Trophoblast cell (in vitro differentiated cells and primary cell): Measurements from ENCODE around the gene SH2D4B.
A peak's percentile ranks its signal among the peaks of the same experiment; 100 is the strongest.

Source experiments
- DNase-seq, 2 donors: peaks; one replicate each; pipeline ENCODE4 v3.0.0-alpha.2; 2016
- H2AFZ ChIP-seq: 2 replicates; pipeline ENCODE4 v1.6.1; 2013; ENCODE audit warnings: low read length, moderate library complexity, mild to moderate bottlenecking; ENCODE audit not compliant: insufficient read depth, poor library complexity
- H2AK5ac ChIP-seq: 2 replicates; pipeline ENCODE4 v1.6.1; 2013; ENCODE audit warnings: mild to moderate bottlenecking, low read length
- H2BK120ac ChIP-seq: 2 replicates; pipeline ENCODE4 v1.6.1; 2013; ENCODE audit warnings: low read length, mild to moderate bottlenecking, moderate library complexity; ENCODE audit not compliant: insufficient read depth, poor library complexity
- H2BK12ac ChIP-seq: 2 replicates; pipeline ENCODE4 v1.6.1; 2013; ENCODE audit warnings: mild to moderate bottlenecking, low read length, moderate library complexity
- H2BK5ac ChIP-seq: 2 replicates; pipeline ENCODE4 v1.6.1; 2013; ENCODE audit warnings: low read length, low read depth, moderate library complexity, mild to moderate bottlenecking; ENCODE audit not compliant: poor library complexity
- H3K14ac ChIP-seq: 2 replicates; pipeline ENCODE4 v1.6.1; 2013; ENCODE audit warnings: mild to moderate bottlenecking, low read length
- H3K18ac ChIP-seq: 2 replicates; pipeline ENCODE4 v1.6.1; 2013; ENCODE audit warnings: mild to moderate bottlenecking, low read length
- H3K23ac ChIP-seq: 2 replicates; pipeline ENCODE4 v1.6.1; 2013; ENCODE audit warnings: low read length
- H3K27ac ChIP-seq: 2 replicates; pipeline ENCODE4 v1.5.1; 2013; ENCODE audit warnings: low read depth, mild to moderate bottlenecking, inconsistent platforms, low read length, moderate library complexity
- H3K27me3 ChIP-seq: 2 replicates; pipeline ENCODE4 v1.6.1; 2013; ENCODE audit warnings: inconsistent platforms, mild to moderate bottlenecking, low read length, moderate library complexity; ENCODE audit not compliant: insufficient read depth
- H3K36me3 ChIP-seq, 2 experiments: 1 replicate in 1 of 2; 2 replicates in 1 of 2; pipeline ENCODE4 v1.6.1; 2013; ENCODE audit warnings: low read length in 2 of 2, mild to moderate bottlenecking in 2 of 2, moderate library complexity in 1 of 2; ENCODE audit not compliant: insufficient read depth in 2 of 2, control insufficient read depth in 1 of 2
- H3K4ac ChIP-seq: 2 replicates; pipeline ENCODE4 v1.6.1; 2013; ENCODE audit warnings: low read depth, mild to moderate bottlenecking, low read length, moderate library complexity
- H3K4me1 ChIP-seq, 2 experiments: 1 replicate in 1 of 2; 2 replicates in 1 of 2; pipeline ENCODE4 v1.6.1; 2013; ENCODE audit warnings: low read length in 2 of 2, mild to moderate bottlenecking in 2 of 2, moderate library complexity in 1 of 2; ENCODE audit not compliant: insufficient read depth in 2 of 2, control insufficient read depth in 1 of 2
- H3K4me2 ChIP-seq: 2 replicates; pipeline ENCODE4 v1.6.1; 2013; ENCODE audit warnings: inconsistent platforms, mild to moderate bottlenecking, low read length, moderate library complexity
- H3K4me3 ChIP-seq: 2 replicates; pipeline ENCODE4 v1.5.1; 2013; ENCODE audit warnings: mild to moderate bottlenecking, low read depth, low read length, inconsistent platforms
- H3K79me1 ChIP-seq: one replicate; pipeline ENCODE4 v1.6.1; 2013; ENCODE audit warnings: low read length
- H3K79me2 ChIP-seq: 2 replicates; pipeline ENCODE4 v1.6.1; 2013; ENCODE audit warnings: low read length, mild to moderate bottlenecking; ENCODE audit not compliant: control insufficient read depth, insufficient read depth, poor library complexity
- H3K9ac ChIP-seq: 2 replicates; pipeline ENCODE4 v1.6.1; 2013; ENCODE audit warnings: mild to moderate bottlenecking, low read length
- H3K9me3 ChIP-seq: 2 replicates; pipeline ENCODE4 v1.6.1; 2013; ENCODE audit warnings: low read depth, mild to moderate bottlenecking, control low read depth, inconsistent platforms, low read length; ENCODE audit not compliant: insufficient read depth
- H4K12ac ChIP-seq: 2 replicates; pipeline ENCODE4 v1.6.1; 2013; ENCODE audit warnings: low read depth, mild to moderate bottlenecking, low read length, moderate library complexity
- H4K8ac ChIP-seq: 2 replicates; pipeline ENCODE4 v1.6.1; 2013; ENCODE audit warnings: low read depth, mild to moderate bottlenecking, low read length, moderate library complexity
- H4K91ac ChIP-seq: one replicate; pipeline ENCODE4 v1.6.1; 2013; ENCODE audit warnings: low read depth, mild to moderate bottlenecking, low read length, moderate library complexity
- WGBS: extraction: QIAGEN DNeasy Blood & Tissue Kit; methylation state at CpG from one replicate; pipeline ENCODE4 v1.1.7; 2013; ENCODE audit warnings: missing lambda C conversion rate; ENCODE audit not compliant: insufficient read length, insufficient coverage; ENCODE audit errors: extremely low coverage; 5-methylcytosine and 5-hydroxymethylcytosine counted together

SH2D4B gene

DNA sequence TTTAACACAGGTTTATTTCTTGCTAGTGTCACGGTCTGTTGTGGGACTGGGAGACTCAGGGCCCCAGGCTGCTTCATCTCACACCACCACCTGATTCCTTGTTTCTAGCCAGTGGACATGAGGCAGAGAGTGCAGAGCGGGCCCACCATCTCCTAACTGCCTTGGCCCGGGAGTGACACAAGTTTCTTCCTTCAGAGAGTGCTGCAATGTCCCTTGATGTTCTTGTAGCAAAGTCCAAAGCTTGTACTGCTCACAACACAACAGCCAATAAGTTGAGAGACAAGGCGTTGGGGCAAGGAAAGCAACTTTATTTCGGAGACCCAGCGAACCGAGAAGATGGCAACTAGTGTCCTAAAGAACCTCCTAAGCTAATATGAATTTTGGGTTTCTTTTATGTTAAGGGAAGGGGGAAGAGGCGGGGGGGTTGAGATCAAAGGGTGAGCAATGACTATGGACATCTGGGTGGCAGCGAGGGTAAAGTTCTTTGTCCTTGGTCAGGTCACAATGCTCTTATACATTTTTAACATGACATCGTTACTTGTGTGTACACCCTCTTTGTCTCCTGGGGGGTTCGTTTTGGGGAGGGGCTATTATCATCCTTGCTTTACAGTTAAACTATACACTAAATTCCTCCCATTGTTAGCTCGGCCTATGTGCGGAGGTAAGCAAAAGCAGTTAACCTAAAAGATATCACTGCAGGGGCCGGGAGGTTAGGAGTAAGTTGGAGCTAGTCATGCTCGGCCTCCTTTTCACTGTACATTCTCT is 31.6 kb downstream of the SH2D4B start:
- H3K9ac ChIP-seq = no peak overlapping the region
- WGBS = no CpG with 5 or more reads among the region's 15 CpGs
- no peak overlapping the region for H2AK5ac ChIP-seq
- H2BK5ac ChIP-seq = no peak overlapping the region
- no peak for DNase-seq
- no peak overlapping the region for H2AFZ ChIP-seq
- no peak overlapping the region for H3K4me2 ChIP-seq
- H3K27me3 ChIP-seq = no peaks in the 10 kb centered on the region
- H4K8ac ChIP-seq = no peak overlapping the region
- H3K14ac ChIP-seq = no peak overlapping the region
- H4K91ac ChIP-seq = no peak overlapping the region
- no peak overlapping the region for H3K4me3 ChIP-seq
- no peak overlapping the region for H2BK12ac ChIP-seq
- H4K12ac ChIP-seq = no peak overlapping the region
- H3K36me3 ChIP-seq = peaks cover 0 to 3% of the 10 kb centered on the region in 2 experiments
- no peaks in the 10 kb centered on the region for H3K4me1 ChIP-seq
- no peaks in the 10 kb centered on the region for H3K79me2 ChIP-seq
- no peak overlapping the region for H3K18ac ChIP-seq
- peaks cover 1% of the 10 kb centered on the region for H3K9me3 ChIP-seq
- H3K27ac ChIP-seq = no peak overlapping the region
- H3K79me1 ChIP-seq = no peaks in the 10 kb centered on the region
- no peak overlapping the region for H2BK120ac ChIP-seq
- H3K4ac ChIP-seq = no peak overlapping the region
- H3K23ac ChIP-seq = no peak overlapping the region

DNA sequence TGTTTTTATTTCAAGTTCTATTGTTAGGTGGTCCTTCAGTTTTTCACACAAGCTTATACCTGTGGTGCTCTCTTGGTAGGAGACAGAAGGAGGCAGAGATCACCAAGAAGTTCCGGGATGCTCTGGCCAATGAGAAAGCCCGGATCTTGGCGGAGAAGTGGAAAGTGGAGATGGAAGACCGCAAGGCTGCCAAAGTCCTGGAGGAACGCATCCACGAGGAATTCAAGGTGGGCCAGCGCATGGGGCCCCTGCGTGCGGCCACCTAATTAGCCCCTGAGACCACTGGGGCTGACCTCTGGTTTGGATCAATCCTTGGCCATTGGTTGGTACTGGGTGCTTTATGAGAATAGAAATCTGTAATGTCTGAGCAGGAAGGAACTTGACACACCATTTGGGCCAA is 33.6 kb downstream of the SH2D4B start:
- Histone ChIP-seq H3K4me3 (no peak overlapping the region), H3K4ac (no peak overlapping the region), H3K14ac (no peak overlapping the region), H3K4me2 (no peak overlapping the region), H4K91ac (no peak overlapping the region), H3K9ac (no peak overlapping the region), H3K18ac (no peak overlapping the region), H3K27me3 (no peaks in the 10 kb centered on the region), H3K79me2 (no peaks in the 10 kb centered on the region), H3K27ac (no peak overlapping the region), H3K23ac (no peak overlapping the region), H3K4me1 (no peaks in the 10 kb centered on the region), H4K12ac (peak overlapping the region; percentile 18), H3K9me3 (peaks cover 1% of the 10 kb centered on the region), H3K36me3 (peaks cover 0 to 3% of the 10 kb centered on the region in 2 experiments), H2BK12ac (no peak overlapping the region), H2BK120ac (no peak overlapping the region), H4K8ac (no peak overlapping the region), H3K79me1 (no peaks in the 10 kb centered on the region), H2AFZ (no peak overlapping the region), H2AK5ac (no peak overlapping the region), H2BK5ac (no peak overlapping the region)
- WGBS = no CpG with 5 or more reads among the region's 9 CpGs
- no peak for DNase-seq

DNA sequence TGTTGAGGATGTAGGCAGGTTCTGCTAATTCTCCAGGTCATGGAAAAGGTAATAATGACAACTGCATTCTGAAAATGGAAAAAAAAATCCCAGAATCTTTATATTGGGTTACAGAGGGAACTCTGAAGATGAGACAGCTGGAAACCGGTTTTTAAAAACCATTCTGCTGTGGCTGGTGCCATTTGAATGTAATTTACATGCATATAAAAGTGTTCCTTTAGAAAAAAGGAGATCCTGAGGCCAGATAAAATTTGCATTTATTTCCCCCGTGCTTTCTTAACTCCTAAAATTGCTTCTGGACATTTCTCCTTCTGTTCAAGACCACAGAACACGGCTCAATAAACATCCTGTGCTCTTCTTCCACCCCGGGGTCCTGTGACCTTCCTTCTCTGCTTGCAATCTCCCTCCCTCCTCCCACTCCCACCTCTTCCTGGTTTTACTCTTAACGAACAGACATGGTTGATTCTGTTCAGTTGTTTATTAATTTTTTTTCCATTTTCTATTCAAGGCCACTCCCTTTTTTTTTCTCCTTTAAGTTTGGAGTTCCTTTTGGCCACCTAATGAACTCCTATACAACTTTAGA is 41.6 kb downstream of the SH2D4B start:
- H2BK120ac ChIP-seq = no peak overlapping the region

DNA sequence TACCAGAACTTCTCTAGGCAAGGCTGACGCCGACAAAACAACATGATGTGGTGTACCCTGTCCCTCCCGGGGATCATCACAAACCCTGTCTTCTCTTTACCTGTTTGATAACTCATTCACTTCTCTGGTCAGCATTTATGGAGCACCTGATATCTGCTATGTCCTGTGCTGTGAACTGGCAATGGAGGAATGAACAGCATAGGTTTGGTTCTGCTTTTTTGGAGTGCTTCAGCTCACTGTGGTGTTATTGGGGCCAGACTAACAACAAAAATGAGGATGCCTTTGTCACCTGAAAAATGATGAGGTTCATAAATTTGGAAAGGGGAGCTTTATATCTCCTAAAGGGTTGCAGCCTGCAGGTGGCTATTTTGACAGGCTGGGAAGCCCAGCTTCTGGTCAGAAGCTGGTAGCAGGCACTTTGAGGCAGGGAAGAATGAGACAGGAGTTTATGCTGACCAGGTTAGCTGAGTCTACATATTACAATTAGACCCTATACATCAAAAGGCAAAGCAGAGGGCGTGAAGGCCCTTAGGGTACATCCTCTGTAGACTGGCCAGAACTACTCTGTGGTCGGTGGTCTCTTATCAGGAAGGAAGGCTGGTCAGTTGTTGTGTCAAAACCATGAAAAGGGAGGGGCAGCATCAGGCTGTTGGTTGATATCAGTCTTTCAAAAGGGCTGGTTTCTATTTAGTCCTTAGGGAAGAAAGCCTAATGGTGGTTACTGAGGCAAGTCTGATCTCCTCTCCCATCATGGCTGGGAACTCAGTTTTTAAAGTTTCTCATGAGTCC is 42.3 kb downstream of the SH2D4B start:
- no peak overlapping the region for H4K12ac ChIP-seq
- no peak overlapping the region for H3K14ac ChIP-seq
- H3K4me3 ChIP-seq = no peak overlapping the region
- H4K8ac ChIP-seq = no peak overlapping the region
- no peak overlapping the region for H3K4ac ChIP-seq
- H3K18ac ChIP-seq = no peak overlapping the region
- H3K27ac ChIP-seq = no peak overlapping the region
- WGBS = no CpG with 5 or more reads among the region's 5 CpGs
- no peak overlapping the region for H2AK5ac ChIP-seq
- H3K9me3 ChIP-seq = no peaks in the 10 kb centered on the region
- no peak overlapping the region for H2BK5ac ChIP-seq
- H3K79me1 ChIP-seq = no peaks in the 10 kb centered on the region
- no peaks in the 10 kb centered on the region for H3K79me2 ChIP-seq
- H2BK12ac ChIP-seq = no peak overlapping the region
- no peak overlapping the region for H2BK120ac ChIP-seq
- no peaks in the 10 kb centered on the region for H3K36me3 ChIP-seq
- H2AFZ ChIP-seq = no peak overlapping the region
- no peak overlapping the region for H3K23ac ChIP-seq
- peaks cover 0 to 3% of the 10 kb centered on the region in 2 experiments for H3K4me1 ChIP-seq
- H3K9ac ChIP-seq = no peak overlapping the region
- no peak for DNase-seq
- no peak overlapping the region for H3K4me2 ChIP-seq
- no peaks in the 10 kb centered on the region for H3K27me3 ChIP-seq
- H4K91ac ChIP-seq = no peak overlapping the region

More for the DNA sequence above, 41.6 kb downstream of the SH2D4B start:
- no peak overlapping the region for H2AK5ac ChIP-seq
- no peak overlapping the region for H3K4me2 ChIP-seq
- H3K9me3 ChIP-seq = no peaks in the 10 kb centered on the region
- no peak overlapping the region for H3K4ac ChIP-seq
- no peak overlapping the region for H2BK12ac ChIP-seq
- peaks cover 0 to 3% of the 10 kb centered on the region in 2 experiments for H3K4me1 ChIP-seq
- H3K18ac ChIP-seq = no peak overlapping the region
- no peak overlapping the region for H3K23ac ChIP-seq
- no CpG with 5 or more reads among the region's 5 CpGs for WGBS
- DNase-seq = no peak
- no peak overlapping the region for H4K91ac ChIP-seq
- H3K14ac ChIP-seq = no peak overlapping the region
- no peak overlapping the region for H4K8ac ChIP-seq
- no peak overlapping the region for H2AFZ ChIP-seq
- no peaks in the 10 kb centered on the region for H3K27me3 ChIP-seq
- no peak overlapping the region for H2BK5ac ChIP-seq
- H3K79me1 ChIP-seq = no peaks in the 10 kb centered on the region
- H3K4me3 ChIP-seq = no peak overlapping the region
- no peak overlapping the region for H3K9ac ChIP-seq
- H3K79me2 ChIP-seq = no peaks in the 10 kb centered on the region
- no peak overlapping the region for H3K27ac ChIP-seq
- H4K12ac ChIP-seq = no peak overlapping the region
- no peaks in the 10 kb centered on the region for H3K36me3 ChIP-seq
